ENCODE measurements around the gene ETV5.

Gene ETV5

GRCh38 chr3:186121968-186122367, 13.1 kb upstream of the ETV5 start:
- no peak for DNase-seq

GRCh38 chr3:186121278-186121677, 12.4 kb upstream of the ETV5 start:
- no peak for DNase-seq

GRCh38 chr3:186119499-186119898, 10.6 kb upstream of the ETV5 start:
- no peak for DNase-seq

GRCh38 chr3:186118692-186119091, 9.8 kb upstream of the ETV5 start:
- no peak for DNase-seq

GRCh38 chr3:186117521-186118134, 8.7 kb upstream of the ETV5 start:
- no peak for DNase-seq

GRCh38 chr3:186115239-186115996, 6.5 kb upstream of the ETV5 start:
- DNase-seq, result no peak

GRCh38 chr3:186110975-186111974, 2.4 kb upstream of the ETV5 start:
- DNase-seq, result no peak

- DNase-seq, result no peak
Observed at GRCh38 chr3:186109897-186110803, 1.3 kb upstream of the ETV5 start.

- no peak for DNase-seq
Observed at GRCh38 chr3:186108106-186108940, 566 bp downstream of the ETV5 start.

GRCh38 chr3:186107215-186108105, 1.4 kb downstream of the ETV5 start:
- peak; percentile 23 for DNase-seq

GRCh38 chr3:186105543-186105942, 3.3 kb downstream of the ETV5 start:
- no peak for DNase-seq

GRCh38 chr3:186102687-186103086, 6.2 kb downstream of the ETV5 start:
- DNase-seq, result no peak

- DNase-seq, result no peak
Observed at GRCh38 chr3:186100398-186100797, 8.5 kb downstream of the ETV5 start.

- DNase-seq, result no peak
Observed at GRCh38 chr3:186099178-186099577, 9.7 kb downstream of the ETV5 start.

GRCh38 chr3:186098740-186099139, 10.1 kb downstream of the ETV5 start:
- no peak for DNase-seq

- DNase-seq, result no peak
Observed at GRCh38 chr3:186097663-186098451, 11.0 kb downstream of the ETV5 start.

GRCh38 chr3:186097317-186097662, 11.6 kb downstream of the ETV5 start:
- DNase-seq, result no peak

GRCh38 chr3:186096290-186096689, 12.6 kb downstream of the ETV5 start:
- no peak for DNase-seq

- DNase-seq, result no peak
Observed at GRCh38 chr3:186095561-186096081, 13.3 kb downstream of the ETV5 start.
